AG09319 (cell line): Measurements from ENCODE around the gene PCDHB1.
A peak's percentile ranks its signal among the peaks of the same experiment; 100 is the strongest.

Experiments used
- DNase-seq: peaks from one replicate; pipeline ENCODE4 v3.0.0-alpha.2; 2010; ENCODE audit warnings: low read depth; ENCODE audit errors: extremely low read depth
- CTCF ChIP-seq: IDR thresholded peaks from 2 replicates; pipeline ENCODE4 v1.5.1; 2011; ENCODE audit warnings: low read depth, mild to moderate bottlenecking, inconsistent platforms, low read length, moderate library complexity

PCDHB1 gene

GRCh38 chr5:141039517-141039916, 11.7 kb upstream of the PCDHB1 start:
- no peak for DNase-seq
- no peak for TF ChIP-seq CTCF

GRCh38 chr5:141040093-141040770, 10.9 kb upstream of the PCDHB1 start:
- no peak for TF ChIP-seq CTCF

GRCh38 chr5:141040771-141041426, 10.3 kb upstream of the PCDHB1 start:
- TF ChIP-seq CTCF: peak; percentile 11
- DNase-seq: no peak

More at GRCh38 chr5:141040093-141040770, 10.9 kb upstream of the PCDHB1 start:
- DNase-seq: no peak

- TF ChIP-seq CTCF: no peak
- DNase-seq: no peak
Measured at GRCh38 chr5:141041427-141041785, 9.8 kb upstream of the PCDHB1 start.

- no peak for TF ChIP-seq CTCF
Measured at GRCh38 chr5:141042555-141042954, 8.6 kb upstream of the PCDHB1 start.

GRCh38 chr5:141051521-141051866, 320 bp downstream of the PCDHB1 start:
- no peak for TF ChIP-seq CTCF
- DNase-seq: no peak

More at GRCh38 chr5:141042555-141042954, 8.6 kb upstream of the PCDHB1 start:
- no peak for DNase-seq

- no peak for DNase-seq
- no peak for TF ChIP-seq CTCF
Measured at GRCh38 chr5:141077826-141078225, 26.7 kb downstream of the PCDHB1 start.
